HepG2 (cell line): ENCODE data around the gene LLGL1. TPM values are rescaled to one million over a fixed set of nuclear protein-coding genes. Genes with fewer than 3 reads are reported as not detected.
A peak's percentile ranks its signal among the peaks of the same experiment; 100 is the strongest.

Experiments used
- BRCA1 ChIP-seq: sonication (generic); formaldehyde crosslinking; IDR thresholded peaks from 2 replicates; pipeline ENCODE4 v1.4.0; 2020; ENCODE audit warnings: missing genetic modification reagents
- E2F1 ChIP-seq: sonication (generic); formaldehyde crosslinking; IDR thresholded peaks from 2 replicates; pipeline ENCODE4 v1.5.0; 2020; ENCODE audit warnings: missing genetic modification reagents
- EED ChIP-seq: sonication (generic); formaldehyde crosslinking; IDR thresholded peaks from 2 replicates; pipeline ENCODE4 v1.5.0; 2020; ENCODE audit warnings: mild to moderate bottlenecking, missing genetic modification reagents
- MZF1 ChIP-seq: sonication (generic); formaldehyde crosslinking; IDR thresholded peaks from 2 replicates; pipeline ENCODE4 v1.8.1; 2023; ENCODE audit warnings: mild to moderate bottlenecking, missing genetic modification reagents, borderline replicate concordance
- NFATC3 ChIP-seq: sonication (generic); formaldehyde crosslinking; IDR thresholded peaks from 2 replicates; pipeline ENCODE4 v1.5.1; 2020; ENCODE audit warnings: mild to moderate bottlenecking, missing genetic modification reagents
- POLR2A ChIP-seq, 2 experiments: IDR thresholded peaks; 2 replicates each; pipeline ENCODE4 v1.6.1; 2011; ENCODE audit warnings: low read depth in 2 of 2, low read length in 2 of 2, mild to moderate bottlenecking in 1 of 2, moderate library complexity in 1 of 2; ENCODE audit not compliant: insufficient read depth in 1 of 2
- TSC22D2 ChIP-seq: sonication (generic); formaldehyde crosslinking; IDR thresholded peaks from 2 replicates; pipeline ENCODE4 v1.5.1; 2020; ENCODE audit warnings: missing genetic modification reagents, mild to moderate bottlenecking, borderline replicate concordance
- ZBTB25 ChIP-seq: IDR thresholded peaks from 2 replicates; pipeline ENCODE4 v1.6.1; 2018; ENCODE audit warnings: missing genetic modification reagents
- ZGPAT ChIP-seq: IDR thresholded peaks from 2 replicates; pipeline ENCODE4 v1.6.1; 2016; ENCODE audit warnings: mild to moderate bottlenecking
- ZNF18 ChIP-seq: sonication (generic); formaldehyde crosslinking; IDR thresholded peaks from 2 replicates; pipeline ENCODE4 v1.8.0; 2022; ENCODE audit warnings: mild to moderate bottlenecking, missing genetic modification reagents; ENCODE audit not compliant: insufficient replicate concordance
- ZNF253 ChIP-seq: sonication (generic); formaldehyde crosslinking; IDR thresholded peaks from 2 replicates; pipeline ENCODE4 v1.8.0; 2022; ENCODE audit warnings: mild to moderate bottlenecking, missing genetic modification reagents, borderline replicate concordance
- ZNF597 ChIP-seq: sonication (generic); formaldehyde crosslinking; IDR thresholded peaks from 2 replicates; pipeline ENCODE4 v1.5.0; 2020; ENCODE audit warnings: missing genetic modification reagents
- ZNF788 ChIP-seq: sonication (generic); formaldehyde crosslinking; IDR thresholded peaks from 2 replicates; pipeline ENCODE4 v1.5.0; 2020; ENCODE audit warnings: mild to moderate bottlenecking, missing genetic modification reagents, borderline replicate concordance
- polyA plus RNA-seq, 8 experiments: library from polyadenylated mRNA; depleted of rRNA in 3 of 8; stranded (reverse) in 7 of 8; unstranded in 1 of 8; fragments of >200 nt; fragmentation: Illumina TruSeq in 4 of 8; extraction: Trizol in 4 of 8; gene quantifications; 2 replicates each; pipeline versions ENCODE4 v1.2.1 to v1.2.3, GENCODE V29; 2011 to 2016; ENCODE audit warnings: low read depth in 4 of 8, missing spikeins in 1 of 8, mixed read lengths in 1 of 8; ENCODE audit not compliant: insufficient read depth in 1 of 8
- total RNA-seq, 5 experiments: library from RNA; depleted of rRNA; stranded (reverse); fragments of >200 nt; fragmentation: Illumina TruSeq; extraction: Trizol; gene quantifications; 2 replicates each; pipeline ENCODE4 v1.2.3, GENCODE V29; 2016; ENCODE audit warnings: low read depth in 1 of 5
- TF ChIP-seq, protein P1 (sequence below), 2 experiments: fragments of 450-650 bp in 1 of 2; sonication (generic) in 1 of 2; formaldehyde crosslinking; IDR thresholded peaks; 2 replicates each; pipeline versions ENCODE4 v1.5.0 to v1.8.0; 2020 to 2022; ENCODE audit warnings: mild to moderate bottlenecking in 1 of 2, missing genetic modification reagents in 1 of 2
- TF ChIP-seq, protein P2 (sequence below): sonication (generic); formaldehyde crosslinking; IDR thresholded peaks from 2 replicates; pipeline ENCODE4 v1.8.1; 2023; ENCODE audit warnings: missing genetic modification reagents, inconsistent platforms, borderline replicate concordance

LLGL1 gene
- total and polyA plus RNA-seq, 2 of the 13 experiments (the other 11 are each of a cell fraction or from before 2014, with no cell fraction given): 15.0 to 15.3 TPM

DNA sequence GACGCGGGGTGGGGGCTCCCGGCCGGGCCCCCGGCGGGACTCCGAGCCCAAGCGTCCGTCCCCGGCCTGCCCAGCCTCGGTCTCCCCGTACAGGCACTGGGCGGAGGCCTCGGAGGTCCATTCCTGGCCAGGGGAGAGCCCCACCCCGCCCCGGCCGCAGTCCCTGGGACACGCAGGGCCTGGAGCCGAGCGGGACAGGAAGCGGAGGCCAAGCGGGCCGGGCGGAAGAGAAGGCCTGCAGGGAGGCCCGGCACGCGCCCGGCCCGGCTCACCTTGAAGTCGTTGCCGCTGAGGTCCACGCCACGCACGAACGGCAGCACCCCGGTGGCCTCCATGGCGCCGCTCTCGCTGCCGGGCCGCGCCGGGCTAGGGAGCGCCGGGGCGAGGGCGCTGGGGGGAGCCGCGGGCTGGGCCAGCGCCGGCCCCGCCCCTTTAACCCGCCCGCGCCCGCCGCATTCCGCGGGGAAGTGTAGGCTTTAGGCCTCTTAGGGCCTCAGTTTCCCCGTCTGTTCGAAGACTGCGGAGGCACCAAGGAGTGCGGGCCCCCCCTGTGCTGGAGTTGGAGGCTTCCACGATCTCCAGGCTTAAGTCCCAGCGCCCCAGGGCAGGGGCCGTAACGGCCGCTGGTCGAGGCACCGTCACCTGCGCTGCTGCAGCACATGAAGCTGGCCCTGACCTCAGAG, 33.1 kb downstream of the LLGL1 start, which contains the start of gene FLII (continued):
- TF ChIP-seq, protein P1, sequence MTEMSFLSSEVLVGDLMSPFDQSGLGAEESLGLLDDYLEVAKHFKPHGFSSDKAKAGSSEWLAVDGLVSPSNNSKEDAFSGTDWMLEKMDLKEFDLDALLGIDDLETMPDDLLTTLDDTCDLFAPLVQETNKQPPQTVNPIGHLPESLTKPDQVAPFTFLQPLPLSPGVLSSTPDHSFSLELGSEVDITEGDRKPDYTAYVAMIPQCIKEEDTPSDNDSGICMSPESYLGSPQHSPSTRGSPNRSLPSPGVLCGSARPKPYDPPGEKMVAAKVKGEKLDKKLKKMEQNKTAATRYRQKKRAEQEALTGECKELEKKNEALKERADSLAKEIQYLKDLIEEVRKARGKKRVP (CRISPR knock-in tag; IDR thresholded peaks at IDR 0.05): no peak
- TF ChIP-seq BRCA1 (CRISPR knock-in tag): peak; percentile 75; the same call in 1 of the 2 replicates
- TF ChIP-seq MZF1 (CRISPR knock-in tag): no peak
- TF ChIP-seq ZGPAT (CRISPR knock-in tag): peak; percentile 80
- TF ChIP-seq ZNF253 (CRISPR knock-in tag): no peak
- TF ChIP-seq ZBTB25: no peak
- TF ChIP-seq POLR2A (IDR thresholded peaks at IDR 0.05; ENCODE audit: insufficient read depth in 1 of 2, low read depth in 2 of 2, low read length in 2 of 2): peak in 1 of 2 experiments; percentile 81; a peak in 2 of 4 replicates
- TF ChIP-seq EED: peak; percentile 93
- TF ChIP-seq ZNF18 (CRISPR knock-in tag): no peak
- 0 out of 2 replicates have a peak, but pooled peaks have one; percentile 25 for TF ChIP-seq TSC22D2 (CRISPR knock-in tag)
- TF ChIP-seq E2F1 (CRISPR knock-in tag): 0 out of 2 replicates have a peak, but pooled peaks have one; percentile 17
- TF ChIP-seq NFATC3 (CRISPR knock-in tag): no peak
- no peak for TF ChIP-seq ZNF597 (CRISPR knock-in tag)
- TF ChIP-seq, protein P2, sequence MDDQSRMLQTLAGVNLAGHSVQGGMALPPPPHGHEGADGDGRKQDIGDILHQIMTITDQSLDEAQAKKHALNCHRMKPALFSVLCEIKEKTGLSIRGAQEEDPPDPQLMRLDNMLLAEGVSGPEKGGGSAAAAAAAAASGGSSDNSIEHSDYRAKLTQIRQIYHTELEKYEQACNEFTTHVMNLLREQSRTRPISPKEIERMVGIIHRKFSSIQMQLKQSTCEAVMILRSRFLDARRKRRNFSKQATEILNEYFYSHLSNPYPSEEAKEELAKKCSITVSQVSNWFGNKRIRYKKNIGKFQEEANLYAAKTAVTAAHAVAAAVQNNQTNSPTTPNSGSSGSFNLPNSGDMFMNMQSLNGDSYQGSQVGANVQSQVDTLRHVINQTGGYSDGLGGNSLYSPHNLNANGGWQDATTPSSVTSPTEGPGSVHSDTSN: no peak
- TF ChIP-seq ZNF788 (CRISPR knock-in tag): peak; percentile 62; the same call in 1 of the 2 replicates
